Measurements from ENCODE around the gene PLEKHG1.

DNA sequence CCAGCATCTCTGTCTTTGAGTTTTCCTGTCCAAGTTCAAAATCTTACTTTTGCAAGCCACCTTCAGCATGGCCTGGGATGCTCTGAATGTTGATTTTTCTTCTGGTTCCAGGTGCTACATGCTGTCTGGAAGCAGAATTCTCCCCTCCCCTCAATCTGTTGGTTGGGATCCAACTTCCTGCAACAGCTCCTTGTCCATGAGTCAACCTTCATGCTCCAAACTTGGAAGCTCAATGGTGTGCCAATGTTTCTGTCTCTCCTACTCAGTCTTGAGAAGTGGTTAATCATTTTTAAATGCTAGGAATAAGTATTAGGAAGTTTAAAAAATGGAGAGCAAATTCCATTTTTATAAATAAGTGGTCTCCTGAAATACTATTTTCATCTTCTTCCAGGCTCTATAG lies 33.2 kb upstream of the PLEKHG1 start:
- TF ChIP-seq, protein P1, sequence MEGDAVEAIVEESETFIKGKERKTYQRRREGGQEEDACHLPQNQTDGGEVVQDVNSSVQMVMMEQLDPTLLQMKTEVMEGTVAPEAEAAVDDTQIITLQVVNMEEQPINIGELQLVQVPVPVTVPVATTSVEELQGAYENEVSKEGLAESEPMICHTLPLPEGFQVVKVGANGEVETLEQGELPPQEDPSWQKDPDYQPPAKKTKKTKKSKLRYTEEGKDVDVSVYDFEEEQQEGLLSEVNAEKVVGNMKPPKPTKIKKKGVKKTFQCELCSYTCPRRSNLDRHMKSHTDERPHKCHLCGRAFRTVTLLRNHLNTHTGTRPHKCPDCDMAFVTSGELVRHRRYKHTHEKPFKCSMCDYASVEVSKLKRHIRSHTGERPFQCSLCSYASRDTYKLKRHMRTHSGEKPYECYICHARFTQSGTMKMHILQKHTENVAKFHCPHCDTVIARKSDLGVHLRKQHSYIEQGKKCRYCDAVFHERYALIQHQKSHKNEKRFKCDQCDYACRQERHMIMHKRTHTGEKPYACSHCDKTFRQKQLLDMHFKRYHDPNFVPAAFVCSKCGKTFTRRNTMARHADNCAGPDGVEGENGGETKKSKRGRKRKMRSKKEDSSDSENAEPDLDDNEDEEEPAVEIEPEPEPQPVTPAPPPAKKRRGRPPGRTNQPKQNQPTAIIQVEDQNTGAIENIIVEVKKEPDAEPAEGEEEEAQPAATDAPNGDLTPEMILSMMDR (IDR thresholded peaks at IDR 0.05) = no peak
- no peak for TF ChIP-seq POLR2A (IDR thresholded peaks at IDR 0.05)
